Astrocyte (in vitro differentiated cells and primary cell): ENCODE results near the gene APOBEC2.

Experiments
- EZH2 ChIP-seq: IDR thresholded peaks from 2 replicates; pipeline ENCODE4 v1.6.1; 2012; ENCODE audit warnings: mild to moderate bottlenecking, low read length, inconsistent platforms; ENCODE audit not compliant: insufficient read depth
- TF ChIP-seq, protein P1 (sequence below): IDR thresholded peaks from 2 replicates; pipeline ENCODE4 v1.5.1; 2011; ENCODE audit warnings: low read depth, mild to moderate bottlenecking, inconsistent platforms, low read length, moderate library complexity; ENCODE audit not compliant: insufficient read depth

DNA sequence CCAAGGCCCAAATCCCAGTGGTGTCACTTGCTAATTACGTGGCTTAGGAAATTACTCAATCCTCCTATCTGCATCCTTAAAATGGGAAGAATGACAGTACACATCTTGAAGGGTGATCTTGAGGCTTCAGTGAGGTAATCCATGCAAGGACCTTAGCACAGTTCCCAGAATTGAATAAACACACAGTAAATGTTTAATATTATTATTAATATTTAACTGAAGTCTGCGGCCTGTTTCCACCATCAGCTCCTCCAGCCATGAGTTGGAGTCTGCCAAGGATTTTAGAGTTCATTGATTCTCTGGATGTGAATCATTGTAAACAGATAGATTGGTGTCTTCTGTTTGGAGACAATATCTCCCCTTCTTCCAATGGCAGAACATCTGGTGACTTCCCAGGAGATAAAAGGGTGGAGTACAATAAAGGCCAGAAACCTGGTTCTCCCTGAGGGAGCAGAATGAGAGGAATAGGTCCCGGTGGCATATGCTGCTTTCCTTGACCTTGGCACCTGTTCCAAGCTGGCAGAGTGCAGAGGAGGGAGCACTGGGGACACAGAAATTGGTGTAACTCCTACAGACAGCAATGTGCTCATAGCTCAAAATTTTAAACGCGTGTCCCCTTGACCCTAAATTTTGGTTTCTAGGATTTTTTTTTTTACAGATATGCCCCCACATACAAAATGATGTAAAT is 39.4 kb upstream of the APOBEC2 start:
- TF ChIP-seq, protein P1, sequence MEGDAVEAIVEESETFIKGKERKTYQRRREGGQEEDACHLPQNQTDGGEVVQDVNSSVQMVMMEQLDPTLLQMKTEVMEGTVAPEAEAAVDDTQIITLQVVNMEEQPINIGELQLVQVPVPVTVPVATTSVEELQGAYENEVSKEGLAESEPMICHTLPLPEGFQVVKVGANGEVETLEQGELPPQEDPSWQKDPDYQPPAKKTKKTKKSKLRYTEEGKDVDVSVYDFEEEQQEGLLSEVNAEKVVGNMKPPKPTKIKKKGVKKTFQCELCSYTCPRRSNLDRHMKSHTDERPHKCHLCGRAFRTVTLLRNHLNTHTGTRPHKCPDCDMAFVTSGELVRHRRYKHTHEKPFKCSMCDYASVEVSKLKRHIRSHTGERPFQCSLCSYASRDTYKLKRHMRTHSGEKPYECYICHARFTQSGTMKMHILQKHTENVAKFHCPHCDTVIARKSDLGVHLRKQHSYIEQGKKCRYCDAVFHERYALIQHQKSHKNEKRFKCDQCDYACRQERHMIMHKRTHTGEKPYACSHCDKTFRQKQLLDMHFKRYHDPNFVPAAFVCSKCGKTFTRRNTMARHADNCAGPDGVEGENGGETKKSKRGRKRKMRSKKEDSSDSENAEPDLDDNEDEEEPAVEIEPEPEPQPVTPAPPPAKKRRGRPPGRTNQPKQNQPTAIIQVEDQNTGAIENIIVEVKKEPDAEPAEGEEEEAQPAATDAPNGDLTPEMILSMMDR = no peak
- TF ChIP-seq EZH2 = no peak
